Left colon (tissue), 2 donors: ENCODE measurements around the gene CREB5. TPM values are rescaled to one million over a fixed set of nuclear protein-coding genes. Genes with fewer than 3 reads are reported as not detected.

Source experiments
- ATAC-seq: fragments of 200-7000 bp; cut with Tn5 transposase; one replicate; pipeline ENCODE4 v1.9.1; 2020; ENCODE audit warnings: mild to moderate bottlenecking, moderate library complexity
- DNase-seq, 2 donors: peaks; one replicate each; pipeline ENCODE4 v3.0.0-alpha.2; 2020
- intact Hi-C, 2 donors: fragments of 100-400 bp; cut with DNase I in 1 of 2; cut with micrococcal nuclease in 1 of 2; formaldehyde crosslinking; loops; one replicate each; pipeline versions ENCODE4 v1.11.2 to v1.14.0; 2022; cut with DNase I, micrococcal nuclease
- total RNA-seq, 2 donors: library from RNA; stranded (reverse); fragmentation: NEBNext Ultra II Directional; extraction: Animal tissue kit (Norgen Biotek cat#: 25700); gene quantifications; one replicate each; pipeline ENCODE4 v1.2.1, GENCODE V29; 2021
- donor health status: DM: no; HTN: no; CAD: no.
- donor health status: DM: yes; HTN: yes; CAD: no.

The CREB5 gene
- total RNA-seq, 2 donors from 2014 or later: 1.8 to 2.4 TPM

DNA sequence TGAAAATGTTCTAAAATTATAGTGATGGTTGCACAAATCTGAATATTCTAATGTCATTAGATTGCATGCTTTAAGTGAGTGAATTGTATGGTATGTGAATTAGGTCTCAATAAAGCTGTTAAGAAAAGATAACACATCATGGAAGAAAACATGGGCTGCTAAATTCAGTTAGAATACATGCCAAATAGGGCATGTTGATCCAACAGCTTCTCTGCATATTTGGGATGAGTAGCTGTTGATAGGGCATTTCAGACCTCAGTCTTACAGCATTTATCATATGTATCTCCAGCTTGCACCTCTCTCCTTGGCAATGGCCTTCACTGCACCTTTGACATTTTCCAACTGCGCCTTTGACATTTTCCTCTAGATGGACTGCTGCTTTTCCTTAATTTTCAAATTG is 13.2 kb downstream of the CREB5 start:
- intact Hi-C loops: no loop called here
- no peak for ATAC-seq
- DNase-seq: no peak

DNA sequence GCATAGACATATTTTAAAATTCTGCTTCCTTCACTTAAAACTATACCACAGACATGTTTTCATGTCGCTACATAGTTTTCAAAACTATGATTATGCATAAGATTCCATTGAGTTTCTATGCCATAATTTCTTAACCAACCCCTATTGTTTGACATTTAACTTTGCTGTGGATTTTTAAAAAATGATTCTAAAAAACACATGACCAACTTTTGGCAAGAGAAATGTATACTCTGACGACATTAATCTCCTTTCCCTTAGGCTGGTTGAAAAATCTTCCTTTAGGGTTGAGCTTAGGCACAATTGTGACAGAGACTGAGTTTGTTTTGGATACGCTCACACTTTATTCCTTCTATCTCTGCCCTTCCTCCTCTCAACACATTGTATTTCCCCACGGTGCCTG is 14.9 kb downstream of the CREB5 start:
- ATAC-seq: no peak
- intact Hi-C loops: no loop called here
- no peak for DNase-seq

DNA sequence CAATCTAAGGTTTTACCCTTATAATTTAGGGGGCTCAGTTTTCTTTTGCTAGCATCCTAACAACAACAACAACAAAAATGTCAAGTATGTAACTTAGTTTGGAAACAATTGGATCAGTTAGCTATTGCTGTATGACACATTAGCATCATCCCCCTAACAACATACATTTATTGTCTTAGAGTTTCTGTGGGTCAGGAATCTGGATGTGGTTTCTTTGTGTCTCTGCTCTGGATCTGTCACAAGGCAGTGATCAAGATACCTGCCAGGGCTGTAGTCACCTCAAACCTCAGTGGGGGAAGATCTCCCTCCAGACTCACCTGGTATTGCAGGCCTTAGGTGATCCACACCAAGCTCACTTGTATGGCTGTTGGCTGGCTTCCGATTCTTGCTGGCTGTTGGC is 18.3 kb downstream of the CREB5 start:
- ATAC-seq: no peak
- no peak for DNase-seq

DNA sequence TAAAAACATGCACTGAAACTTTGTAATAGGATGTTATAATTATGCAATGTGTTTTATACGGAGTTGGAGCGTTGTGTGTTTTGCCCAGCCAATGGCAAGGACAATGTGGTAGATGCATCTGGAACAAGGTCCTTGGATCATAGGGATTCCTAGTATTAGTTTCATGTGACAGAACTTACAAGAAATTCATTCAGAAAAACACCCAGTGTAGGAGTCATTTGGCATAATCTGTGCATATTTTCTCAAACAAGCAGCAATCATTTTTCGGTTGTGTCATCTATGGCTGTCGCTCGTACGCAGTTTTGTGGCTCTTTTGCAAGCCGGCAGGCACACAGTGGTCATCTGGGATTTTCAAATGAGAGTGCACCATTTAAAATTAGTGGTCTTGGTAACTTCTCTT is 19.8 kb downstream of the CREB5 start:
- ATAC-seq (no peak), DNase-seq (no peak)
- intact Hi-C loops: no loop called here

More for the DNA sequence above, 18.3 kb downstream of the CREB5 start:
- intact Hi-C loops: no loop called here

DNA sequence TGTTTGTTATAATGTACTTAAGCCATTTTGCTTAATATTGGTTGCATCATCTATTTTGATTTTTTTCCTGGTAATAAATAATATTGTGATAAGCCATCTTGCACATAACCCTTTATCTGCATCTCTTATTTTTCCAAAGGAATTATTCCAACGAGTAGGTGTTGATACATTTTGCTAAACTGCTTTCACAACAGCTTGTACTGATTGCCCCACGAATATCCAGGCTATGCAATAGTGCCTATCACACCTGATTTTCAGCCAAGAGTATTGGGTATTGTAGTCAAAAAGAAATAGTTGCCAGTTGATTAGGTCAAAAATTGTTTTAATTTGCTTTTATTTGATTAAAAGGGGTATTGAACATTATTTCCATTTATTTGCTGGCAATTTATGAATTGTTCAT is 20.7 kb downstream of the CREB5 start:
- DNase-seq (no peak), ATAC-seq (no peak)
- intact Hi-C loops: no loop called here

DNA sequence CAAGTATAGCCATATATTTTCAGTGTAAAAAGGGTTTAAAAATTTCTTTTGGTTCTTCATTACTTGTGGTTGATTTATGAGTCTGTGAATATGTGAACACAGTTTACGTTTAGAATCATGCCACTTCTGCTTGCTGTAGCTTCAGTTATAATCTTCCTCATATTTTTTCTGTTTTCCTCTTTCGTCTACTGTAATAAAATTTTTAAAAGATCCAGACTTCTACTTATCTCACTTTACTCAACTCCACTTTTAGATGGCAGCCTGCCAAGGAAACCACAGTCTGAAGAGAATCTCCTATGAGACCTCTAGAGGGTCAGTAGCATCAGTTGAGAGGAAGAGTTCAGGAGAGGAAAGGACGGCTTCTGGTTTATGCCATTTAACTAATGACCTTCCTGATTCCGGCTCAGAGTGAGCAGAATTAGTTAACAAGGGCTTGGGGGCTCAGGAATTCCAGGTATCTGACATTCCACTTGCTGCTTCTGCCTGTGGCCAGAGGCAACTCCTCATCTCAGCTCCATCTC is 21.4 kb downstream of the CREB5 start:
- no peak for DNase-seq
- no peak for ATAC-seq
- intact Hi-C loops: no loop called here

DNA sequence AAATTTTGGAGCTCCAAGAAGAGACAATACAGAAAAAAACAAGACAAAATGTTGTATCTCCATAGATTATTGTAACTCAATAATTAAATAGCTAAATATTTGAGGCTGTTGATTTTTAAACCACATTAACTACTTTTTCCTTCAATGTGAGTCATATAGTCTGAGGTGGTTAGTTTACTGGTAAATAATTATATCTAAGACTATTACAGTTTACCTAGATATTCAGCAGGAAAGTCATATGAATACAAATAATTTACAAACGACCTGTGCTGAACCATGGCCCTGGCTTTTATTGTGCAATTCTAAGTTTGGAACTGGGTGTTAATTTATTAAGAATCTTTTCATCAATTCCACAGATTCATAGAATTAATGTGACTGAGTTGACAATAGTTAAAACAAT is 22.2 kb downstream of the CREB5 start:
- DNase-seq (no peak), ATAC-seq (no peak)
- intact Hi-C loops: no loop called here

DNA sequence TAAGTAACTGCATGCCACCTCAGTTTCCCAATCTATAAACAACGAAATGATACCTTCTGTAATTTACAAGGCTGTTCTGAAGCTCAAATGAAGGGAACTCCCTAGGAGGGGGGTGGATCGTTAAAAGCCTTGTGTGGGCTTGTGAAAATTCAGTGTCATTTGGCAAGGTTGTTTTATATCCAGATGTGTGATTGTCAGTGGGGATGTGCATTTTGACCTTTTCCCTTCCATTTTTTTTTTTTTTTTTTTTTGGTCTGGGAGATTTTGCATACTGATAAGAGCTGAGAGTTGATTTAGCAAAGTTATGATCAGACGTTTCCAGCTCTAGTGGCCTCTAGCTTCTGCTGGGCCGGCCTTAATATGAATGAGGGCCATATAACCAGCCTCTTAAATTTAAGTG is 22.8 kb downstream of the CREB5 start:
- DNase-seq (no peak), ATAC-seq (no peak)
- intact Hi-C loops: no loop called here

DNA sequence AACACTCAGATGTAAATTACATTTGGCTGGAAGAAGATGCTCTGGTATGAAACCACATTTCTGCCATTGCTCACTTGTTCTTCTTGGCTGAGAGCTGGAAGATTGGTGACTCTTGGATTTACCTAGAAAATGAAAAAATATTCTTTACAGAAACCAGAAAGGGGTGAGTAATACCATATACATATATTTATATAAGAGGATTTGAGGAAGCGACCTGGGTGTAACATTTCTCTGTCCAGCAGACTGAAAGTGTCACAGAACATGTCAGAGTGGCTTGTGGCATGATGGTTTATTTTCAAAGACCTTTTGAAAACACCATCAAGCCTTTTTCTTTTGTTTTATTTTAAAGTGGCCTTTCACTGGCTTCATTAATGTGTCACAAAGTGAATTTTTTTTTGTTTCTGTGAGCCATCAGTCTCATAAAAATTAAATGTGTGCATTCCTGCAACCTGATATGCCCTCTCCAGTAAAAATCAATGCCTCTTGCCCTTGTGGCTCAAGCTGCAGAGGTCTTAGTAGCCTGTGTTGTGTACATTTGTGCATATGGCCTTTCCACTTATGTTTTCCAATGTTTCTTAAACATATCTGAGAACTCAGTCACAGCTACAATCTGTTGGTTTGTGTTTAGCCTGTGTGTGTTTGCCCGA is 23.5 kb downstream of the CREB5 start:
- intact Hi-C loops: no loop called here
- no peak for DNase-seq
- ATAC-seq: no peak

DNA sequence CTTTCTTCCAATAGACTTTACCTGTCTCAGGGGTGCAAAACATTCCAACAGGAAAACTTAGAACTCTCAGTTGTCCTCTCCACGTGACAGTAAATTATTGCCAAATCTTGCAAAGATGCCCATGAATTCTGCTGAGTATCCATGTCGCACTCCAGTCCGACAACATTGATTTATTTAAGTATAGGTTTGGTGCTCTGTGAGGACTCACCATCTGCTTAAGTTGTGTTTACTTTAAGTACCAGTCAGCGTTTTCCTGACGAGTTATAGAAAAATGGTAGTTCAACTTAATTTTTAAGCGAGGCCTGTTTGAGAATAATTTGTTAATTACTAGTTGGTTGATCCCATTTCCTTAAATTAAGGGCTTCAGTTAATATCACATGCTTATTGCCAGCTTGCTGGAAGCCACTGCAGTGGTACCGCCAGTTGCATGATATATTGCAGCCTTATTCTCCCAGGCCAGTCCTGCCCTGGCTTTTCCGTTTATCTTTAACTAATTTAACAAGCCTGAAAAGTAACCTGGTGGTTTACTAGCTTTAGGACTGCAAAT is 27.8 kb downstream of the CREB5 start:
- ATAC-seq: no peak
- DNase-seq: no peak
- intact Hi-C loops: no loop called here

DNA sequence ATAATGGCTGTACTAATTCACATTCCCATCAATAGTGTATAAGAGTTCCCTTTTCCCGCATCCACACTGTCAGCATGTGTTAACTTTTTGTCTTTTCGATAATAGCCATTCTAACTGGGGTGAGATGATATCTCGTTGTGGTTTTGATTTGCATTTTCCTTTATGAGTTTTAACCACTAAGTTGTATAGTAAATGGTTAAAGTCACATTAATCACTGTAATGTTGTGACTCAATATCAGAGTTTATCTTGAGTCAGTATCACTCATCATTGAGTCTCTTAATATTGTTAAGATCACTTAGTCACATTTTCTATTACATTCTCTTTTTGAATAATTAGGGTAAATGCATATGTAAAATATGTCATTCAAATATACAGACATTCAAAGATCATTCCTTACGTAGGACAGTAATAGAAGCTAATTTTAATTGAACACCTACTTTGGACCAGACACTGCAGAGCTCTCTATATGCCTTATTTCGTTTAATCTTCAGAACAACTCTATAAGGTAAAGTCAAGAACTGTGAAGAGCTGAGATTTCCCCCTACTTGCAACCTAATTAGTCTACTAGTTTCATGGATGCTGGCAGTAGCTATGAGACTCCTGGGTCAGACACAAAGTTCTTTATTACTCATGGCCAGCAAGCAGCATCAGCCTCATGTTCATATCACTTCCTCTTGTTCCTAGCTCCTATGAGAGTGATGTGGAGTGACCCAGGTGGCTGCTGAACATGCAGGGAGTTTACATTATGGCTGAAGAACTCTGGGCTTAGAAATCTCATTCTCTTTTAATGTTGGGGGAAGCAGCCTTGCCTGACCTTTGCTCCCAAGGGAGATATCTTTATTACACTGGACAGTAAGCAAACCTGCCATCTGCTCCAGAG is 30.5 kb downstream of the CREB5 start:
- intact Hi-C loops: no loop called here
- DNase-seq (no peak), ATAC-seq (no peak)

DNA sequence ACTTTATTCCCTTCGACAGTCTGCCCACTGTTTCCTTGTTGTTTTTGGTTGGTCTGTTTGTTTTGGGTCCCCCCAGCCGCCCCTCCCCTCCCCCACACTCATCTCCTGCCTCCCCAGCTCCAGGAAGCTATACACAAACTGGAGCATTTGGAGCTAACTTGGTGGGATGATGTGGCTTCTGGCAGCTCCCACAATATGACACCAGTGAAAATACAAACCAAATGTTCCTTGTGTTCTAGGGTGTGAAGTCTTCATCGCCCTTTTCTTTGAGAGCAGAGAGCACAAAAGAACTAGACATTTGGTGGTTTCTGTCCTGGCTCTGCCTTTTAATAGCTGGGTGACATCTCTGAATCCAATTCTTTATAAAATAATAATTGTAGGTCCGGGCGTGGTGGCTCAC is 33.8 kb downstream of the CREB5 start:
- no peak for ATAC-seq
- intact Hi-C loops: no loop called here
- DNase-seq: no peak

DNA sequence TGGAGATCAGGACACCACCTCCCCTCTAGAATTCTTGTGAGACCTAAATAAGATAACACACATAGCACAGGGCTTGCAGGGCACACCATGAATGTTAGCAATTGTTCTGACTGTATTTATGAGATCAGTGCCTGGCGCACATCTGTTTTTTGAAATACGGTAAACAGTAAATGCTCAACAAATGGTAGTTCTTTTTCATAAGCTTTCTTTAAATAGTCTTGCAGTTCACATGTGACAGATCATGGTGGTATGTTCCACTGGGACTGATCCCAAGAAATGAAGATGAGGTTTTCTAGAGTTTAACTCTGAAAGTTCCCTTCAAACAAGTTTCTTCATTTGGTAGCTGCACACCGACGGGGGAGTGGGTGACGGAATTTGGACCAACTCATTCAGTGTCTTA is 34.8 kb downstream of the CREB5 start:
- no peak for ATAC-seq
- intact Hi-C loops: no loop called here
- no peak for DNase-seq

DNA sequence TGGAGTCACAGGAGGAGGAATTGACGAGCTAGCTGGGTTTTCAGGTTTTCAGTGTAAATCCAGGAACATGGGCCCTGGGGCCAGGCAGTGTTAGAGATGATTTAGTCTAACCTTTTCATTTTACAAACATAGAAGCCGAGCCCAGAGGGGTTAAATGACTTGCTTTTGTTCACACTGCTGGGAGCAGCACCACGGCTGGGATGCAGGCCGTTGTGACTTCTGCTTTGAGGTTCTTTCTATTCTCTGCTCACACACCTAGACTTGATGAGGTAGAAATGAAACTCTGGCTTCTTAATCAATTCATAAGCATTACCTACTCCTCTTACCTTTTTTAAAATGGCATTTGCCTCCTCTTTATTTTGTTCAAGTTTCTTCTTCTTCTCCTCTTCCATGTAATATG is 36.4 kb downstream of the CREB5 start:
- no peak for ATAC-seq
- intact Hi-C loops: no loop called here

DNA sequence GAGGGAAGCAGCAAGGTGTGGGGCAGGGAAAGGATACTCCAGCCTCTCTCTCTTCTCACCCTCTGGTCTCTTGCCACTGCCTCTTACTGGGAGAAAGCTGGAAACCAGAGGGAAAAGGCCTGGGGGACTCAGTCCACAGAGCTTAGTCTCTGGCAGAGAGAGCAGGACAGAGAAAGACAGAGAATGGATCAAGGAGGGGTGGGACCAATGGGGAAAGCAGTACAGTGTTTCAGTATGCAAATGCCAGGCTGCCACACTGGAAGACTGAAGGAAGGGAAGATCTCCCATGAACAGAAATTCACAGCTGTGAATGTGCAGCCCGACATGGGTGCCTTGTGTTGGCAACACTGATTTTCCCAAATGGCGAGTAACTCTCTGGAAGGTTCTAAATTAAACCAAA is 40.4 kb downstream of the CREB5 start:
- DNase-seq: no peak
- intact Hi-C loops: no loop called here
- ATAC-seq: no peak

More for the DNA sequence above, 36.4 kb downstream of the CREB5 start:
- DNase-seq: no peak

DNA sequence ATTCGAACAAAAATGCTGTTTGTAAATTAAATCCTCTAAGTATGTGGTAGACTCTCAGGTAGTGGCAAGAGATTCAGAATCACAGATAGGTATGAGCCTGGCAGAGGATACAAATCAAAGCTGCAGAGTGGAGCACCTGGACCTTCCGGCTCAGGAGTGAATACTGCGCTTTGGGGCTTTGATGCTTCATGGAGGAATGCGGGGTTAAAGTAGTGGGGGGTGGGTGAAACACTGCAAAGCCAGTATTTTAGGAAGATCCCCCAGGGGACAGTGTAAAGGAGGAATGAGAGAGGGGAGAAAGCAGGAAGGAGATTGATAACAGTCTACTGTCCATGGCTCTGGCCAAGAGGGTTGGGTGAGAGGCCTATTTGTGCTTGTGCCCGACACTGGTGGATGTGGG is 43.2 kb downstream of the CREB5 start:
- DNase-seq (no peak), ATAC-seq (no peak)
- intact Hi-C loops: no loop called here

DNA sequence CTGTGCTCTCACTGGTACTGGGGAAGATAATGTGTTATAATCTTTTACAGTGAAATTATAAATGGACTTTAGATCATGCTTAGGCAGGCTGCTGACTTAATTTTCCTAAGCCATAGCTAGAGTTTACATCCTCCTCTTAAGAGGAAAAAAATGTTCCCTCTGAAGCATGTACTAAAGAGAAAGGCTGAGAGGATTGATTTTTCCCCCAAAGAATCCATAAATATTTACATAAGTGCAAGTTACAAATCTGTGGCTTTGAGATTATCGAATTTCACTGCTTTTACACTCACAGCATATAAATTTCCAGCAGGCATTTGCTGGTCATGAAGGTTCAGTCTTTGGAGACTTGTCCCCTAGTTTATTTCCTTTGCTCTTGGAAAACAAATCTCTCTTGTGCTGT is 43.7 kb downstream of the CREB5 start:
- DNase-seq (no peak), ATAC-seq (no peak)
- intact Hi-C loops: no loop called here

DNA sequence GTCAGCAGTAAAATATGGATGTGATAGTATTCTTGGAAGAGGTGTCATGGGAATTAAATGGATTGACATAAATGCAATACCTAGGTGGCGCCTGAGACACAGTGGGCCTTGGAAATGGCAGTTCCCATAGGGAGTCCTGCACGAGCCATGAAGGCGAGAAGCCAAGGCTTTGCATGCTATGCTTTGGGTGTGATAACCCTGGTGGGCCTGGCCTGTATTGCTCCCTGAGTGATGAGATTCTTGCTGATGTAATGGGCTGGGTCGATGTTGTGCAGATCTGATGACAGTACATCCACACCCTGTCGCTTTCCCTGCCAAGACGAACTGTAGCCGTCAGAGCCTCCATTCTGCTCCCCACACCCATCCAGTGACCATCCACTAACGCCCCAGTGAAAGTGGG is 46.4 kb downstream of the CREB5 start:
- intact Hi-C loops: no loop called here
- no peak for ATAC-seq
- no peak for DNase-seq

DNA sequence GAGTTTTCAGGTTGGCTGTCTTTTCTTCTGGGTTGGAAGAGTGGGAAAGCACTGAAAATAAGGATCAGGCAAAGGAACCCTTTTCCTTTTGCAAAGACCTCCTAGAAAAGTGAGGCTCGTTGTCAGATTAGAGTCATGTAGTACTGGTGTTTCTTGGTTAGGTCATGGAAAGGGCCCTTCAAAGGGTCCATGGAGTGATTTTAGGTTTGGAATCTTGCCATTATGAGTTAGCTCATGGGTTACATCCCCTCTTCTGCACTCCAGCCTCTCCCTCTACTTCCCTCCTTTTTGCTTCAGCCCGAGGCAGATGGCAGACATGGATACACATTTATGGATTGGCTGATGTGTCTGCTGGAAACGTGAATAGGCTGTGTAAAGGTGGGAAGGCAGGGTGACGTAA is 47.0 kb downstream of the CREB5 start:
- ATAC-seq (no peak), DNase-seq (no peak)
- intact Hi-C loops: no loop called here

DNA sequence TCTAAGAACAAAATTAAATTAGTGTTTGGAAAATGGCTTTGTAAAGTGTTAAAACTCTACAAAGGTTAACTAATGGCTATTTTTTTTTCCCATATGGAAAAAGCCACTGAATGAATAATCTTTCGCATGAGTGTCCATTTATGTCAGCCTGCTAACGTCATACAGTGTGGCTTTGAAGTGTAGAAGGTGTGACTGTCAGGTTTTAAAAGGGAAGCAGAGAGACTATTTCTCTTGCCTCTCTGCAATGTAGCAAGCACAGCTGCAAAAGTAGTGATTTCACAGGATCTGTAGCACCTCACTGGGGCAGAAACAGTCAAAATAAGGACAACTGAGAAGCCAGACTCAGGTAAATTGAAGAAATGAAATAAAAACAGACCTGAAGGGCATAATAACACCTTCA is 53.4 kb downstream of the CREB5 start:
- ATAC-seq (no peak), DNase-seq (no peak)
- intact Hi-C loops: no loop called here
